ENCODE measurements around the gene FAM217A. TPM values are rescaled to one million over a fixed set of nuclear protein-coding genes. Genes with fewer than 3 reads are reported as not detected.

FAM217A gene
- total and polyA plus RNA-seq, 2 of the 8 experiments (the other 6 are each of a cell fraction or from before 2014, with no cell fraction given): 0.03 TPM; not detected in 1

DNA sequence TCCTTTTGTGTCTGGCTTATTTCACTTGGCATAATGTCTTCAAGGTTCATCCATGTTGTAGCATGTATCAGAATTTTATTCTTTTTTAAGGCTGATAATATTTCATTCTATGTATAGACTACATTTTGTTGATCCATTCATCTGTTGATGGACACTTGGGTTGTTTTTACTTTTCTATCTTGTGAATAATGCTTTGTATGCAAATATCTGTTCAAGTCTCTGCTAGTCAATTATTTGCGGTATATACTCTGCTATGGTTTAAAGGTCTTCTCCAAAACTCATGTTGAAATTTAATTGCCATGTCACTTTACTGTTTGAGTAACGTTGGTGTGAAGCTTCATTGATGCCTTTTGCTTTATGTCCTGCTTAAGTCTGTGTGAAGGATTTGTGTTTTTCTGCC lies 28.9 kb upstream of the FAM217A start (continued):
- TF ChIP-seq, protein P1, sequence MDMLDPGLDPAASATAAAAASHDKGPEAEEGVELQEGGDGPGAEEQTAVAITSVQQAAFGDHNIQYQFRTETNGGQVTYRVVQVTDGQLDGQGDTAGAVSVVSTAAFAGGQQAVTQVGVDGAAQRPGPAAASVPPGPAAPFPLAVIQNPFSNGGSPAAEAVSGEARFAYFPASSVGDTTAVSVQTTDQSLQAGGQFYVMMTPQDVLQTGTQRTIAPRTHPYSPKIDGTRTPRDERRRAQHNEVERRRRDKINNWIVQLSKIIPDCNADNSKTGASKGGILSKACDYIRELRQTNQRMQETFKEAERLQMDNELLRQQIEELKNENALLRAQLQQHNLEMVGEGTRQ (IDR thresholded peaks at IDR 0.05; ENCODE audit: low read length): no peak
- TF ChIP-seq RFX5 (IDR thresholded peaks at IDR 0.05; ENCODE audit: borderline replicate concordance, low read depth, low read length): no peak
- no peak for TF ChIP-seq CEBPB (IDR thresholded peaks at IDR 0.05; ENCODE audit: low read depth, low read length)
- TF ChIP-seq HDAC2 (IDR thresholded peaks at IDR 0.05; ENCODE audit: borderline replicate concordance in 1 of 2, low read depth in 2 of 2, low read length in 2 of 2): no peak

Measured in H1 (cell line).